Stimulated activated CD4-positive, alpha-beta T cell treated with anti-CD3 and anti-CD28 coated beads, Interleukin-15, amount 100 ng/mL, for 48 hours (primary cell): Measurements from ENCODE around the gene RHBDL1.

Source experiments
- DNase-seq, 2 donors: peaks; one replicate each; pipeline ENCODE4 v3.0.0-alpha.2; 2020; ENCODE audit warnings: low read depth in 2 of 2

The RHBDL1 gene

DNA sequence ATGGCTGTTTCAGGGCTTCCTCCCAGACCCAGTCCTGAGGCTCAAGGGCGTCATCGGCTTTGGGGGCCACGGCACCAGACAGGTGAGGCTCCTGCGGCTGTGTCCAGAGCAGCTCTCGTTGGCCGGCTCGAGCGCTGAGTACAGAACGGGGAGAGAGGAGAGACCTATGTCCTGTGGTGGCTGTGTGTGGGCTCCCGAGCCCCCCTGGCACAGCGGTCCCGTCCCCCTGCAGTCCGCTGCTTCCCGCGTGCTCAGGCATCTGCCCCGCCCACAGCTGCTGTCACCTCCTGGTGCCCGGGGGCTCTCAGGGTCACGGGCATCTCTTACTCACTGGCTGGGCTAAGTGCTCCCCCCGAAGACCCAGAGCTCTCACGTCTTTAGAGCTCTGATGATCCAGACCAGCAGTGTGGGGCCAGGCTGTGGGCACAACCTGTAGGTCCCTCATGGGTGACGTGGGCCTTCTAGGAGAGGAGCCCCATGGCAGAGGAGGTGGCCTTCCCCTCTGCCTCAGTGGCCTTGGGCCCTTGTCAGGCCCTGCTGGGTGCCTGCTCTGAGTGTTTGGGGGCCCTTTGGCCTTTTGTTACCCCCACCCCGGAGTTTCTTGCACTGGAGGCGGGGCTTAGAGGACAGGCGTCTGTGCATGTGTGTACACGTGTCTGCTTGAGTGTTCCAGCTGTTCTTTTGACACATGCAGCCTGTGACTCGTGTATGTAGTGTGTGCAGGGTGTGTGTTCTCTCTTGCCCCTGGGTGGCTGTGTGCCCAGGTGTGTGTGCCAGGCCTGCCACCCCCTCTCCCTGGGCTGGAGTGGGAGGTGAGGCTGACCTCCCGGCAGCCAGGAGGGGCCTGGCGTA lies 22.8 kb upstream of the RHBDL1 start:
- DNase-seq = no peak

DNA sequence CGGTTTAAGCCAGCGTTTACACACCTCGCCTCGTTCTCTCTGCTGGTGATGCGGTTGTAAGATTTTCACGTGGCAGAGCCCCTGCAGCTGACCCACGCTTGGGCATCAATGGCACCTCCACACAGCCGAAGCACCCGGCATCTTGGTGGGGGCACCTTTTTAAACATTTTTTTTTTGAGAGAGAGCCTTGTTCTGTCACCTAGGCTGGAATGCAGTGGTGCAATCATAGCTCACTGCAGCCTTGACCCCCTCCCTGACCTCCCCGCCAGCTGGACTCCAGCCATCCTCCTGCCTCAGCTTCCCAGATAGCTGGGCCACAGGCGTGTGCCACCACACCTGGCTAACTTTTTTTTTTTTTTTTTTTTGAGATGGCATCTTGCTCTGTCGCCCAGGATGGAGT lies 21.4 kb upstream of the RHBDL1 start:
- no peak for DNase-seq

DNA sequence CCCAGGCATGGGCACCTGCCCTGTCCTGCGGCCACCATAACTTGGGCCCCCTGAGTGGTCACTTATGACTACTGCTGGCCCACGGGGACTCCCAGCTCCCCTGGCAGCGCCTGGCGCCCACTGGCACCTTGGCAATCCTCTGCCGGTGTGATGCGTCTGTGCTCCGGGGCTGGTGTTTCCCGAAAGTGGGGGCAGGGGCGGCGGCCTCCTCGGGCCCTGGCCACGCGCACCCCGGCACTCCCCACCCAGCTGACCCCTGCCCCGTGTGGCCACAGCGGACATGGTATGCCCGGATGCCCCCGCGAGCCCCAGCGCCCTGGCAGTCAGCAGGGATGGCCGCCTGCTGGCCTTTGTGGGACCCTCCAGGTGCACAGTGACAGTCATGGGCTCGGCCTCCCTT lies 18.0 kb upstream of the RHBDL1 start:
- no peak for DNase-seq

DNA sequence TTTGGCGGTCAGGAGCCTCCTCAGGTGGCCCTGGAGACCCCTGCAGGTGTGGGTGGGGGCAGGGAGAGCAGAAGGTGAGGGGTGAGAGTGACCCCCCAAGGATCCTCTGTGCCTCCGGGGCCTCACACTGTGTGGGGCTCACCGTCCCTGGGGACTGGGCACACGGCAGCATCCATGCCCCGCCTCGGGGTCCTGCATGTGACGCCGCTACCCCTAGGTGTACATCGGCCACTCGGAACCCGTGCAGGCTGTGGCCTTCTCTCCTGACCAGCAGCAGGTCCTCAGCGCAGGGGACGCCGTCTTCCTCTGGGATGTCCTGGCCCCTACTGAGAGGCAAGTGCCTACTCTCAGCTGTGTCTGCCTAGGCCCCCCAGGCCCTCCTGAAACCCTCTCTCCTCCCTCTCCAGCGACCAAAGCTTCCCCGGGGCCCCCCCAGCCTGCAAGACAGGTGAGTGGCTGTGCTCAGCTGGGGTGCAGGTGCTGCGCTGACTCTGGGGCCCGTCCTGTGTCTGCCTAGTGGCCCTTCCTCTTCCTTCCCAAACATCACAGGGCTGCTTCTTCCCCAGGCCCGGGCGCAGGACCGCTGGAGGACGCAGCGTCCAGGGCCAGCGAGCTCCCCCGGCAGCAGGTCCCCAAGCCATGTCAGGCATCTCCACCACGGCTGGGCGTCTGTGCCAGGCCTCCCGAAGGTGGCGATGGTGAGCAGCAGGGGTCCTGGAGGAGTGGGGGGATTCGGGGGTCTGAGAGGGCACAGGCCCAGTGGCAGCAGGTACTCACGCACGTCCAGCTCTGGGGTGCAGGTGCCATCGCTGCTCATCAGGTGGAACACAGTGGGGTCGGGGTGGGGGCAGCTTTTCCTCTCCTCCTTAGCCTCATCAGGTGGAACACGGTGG lies 16.5 kb upstream of the RHBDL1 start:
- DNase-seq = no peak

DNA sequence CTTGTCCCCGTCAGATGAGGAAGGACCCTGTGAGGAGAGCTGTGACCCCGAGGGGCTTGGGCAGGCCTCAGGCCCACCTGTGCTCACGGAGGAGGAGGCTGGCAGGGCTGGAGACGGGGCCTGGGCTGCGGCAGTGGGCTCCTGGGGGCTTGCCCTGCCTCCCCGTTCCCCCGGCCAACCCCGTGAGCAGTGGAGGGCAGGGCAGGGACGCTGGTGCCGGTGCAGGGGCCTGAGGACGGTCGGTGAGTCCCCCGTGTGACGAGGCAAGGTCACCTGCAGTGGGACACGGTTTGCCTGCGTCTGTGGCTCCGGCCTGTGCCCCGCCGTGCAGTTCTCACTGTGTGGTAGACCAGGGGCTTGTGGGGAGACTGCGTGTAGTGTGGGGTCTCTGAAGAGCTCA lies 15.9 kb upstream of the RHBDL1 start:
- DNase-seq = no peak

DNA sequence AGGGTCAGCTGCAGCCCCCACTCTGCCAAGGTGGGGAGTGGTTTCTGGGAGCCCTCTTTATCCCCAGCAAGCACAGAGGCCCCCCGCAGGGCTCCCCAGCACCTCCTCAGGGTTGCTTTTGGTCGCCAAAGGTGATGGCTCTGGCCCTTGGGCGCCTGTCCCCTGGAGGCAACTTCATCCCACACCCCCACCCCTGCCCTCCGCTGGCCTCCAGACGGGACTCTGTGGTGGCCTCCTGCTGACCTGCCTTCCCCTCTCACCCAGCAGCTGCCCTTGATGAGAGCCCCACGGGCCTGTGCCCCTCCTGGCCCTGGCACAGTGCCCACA lies 15.4 kb upstream of the RHBDL1 start:
- no peak for DNase-seq

DNA sequence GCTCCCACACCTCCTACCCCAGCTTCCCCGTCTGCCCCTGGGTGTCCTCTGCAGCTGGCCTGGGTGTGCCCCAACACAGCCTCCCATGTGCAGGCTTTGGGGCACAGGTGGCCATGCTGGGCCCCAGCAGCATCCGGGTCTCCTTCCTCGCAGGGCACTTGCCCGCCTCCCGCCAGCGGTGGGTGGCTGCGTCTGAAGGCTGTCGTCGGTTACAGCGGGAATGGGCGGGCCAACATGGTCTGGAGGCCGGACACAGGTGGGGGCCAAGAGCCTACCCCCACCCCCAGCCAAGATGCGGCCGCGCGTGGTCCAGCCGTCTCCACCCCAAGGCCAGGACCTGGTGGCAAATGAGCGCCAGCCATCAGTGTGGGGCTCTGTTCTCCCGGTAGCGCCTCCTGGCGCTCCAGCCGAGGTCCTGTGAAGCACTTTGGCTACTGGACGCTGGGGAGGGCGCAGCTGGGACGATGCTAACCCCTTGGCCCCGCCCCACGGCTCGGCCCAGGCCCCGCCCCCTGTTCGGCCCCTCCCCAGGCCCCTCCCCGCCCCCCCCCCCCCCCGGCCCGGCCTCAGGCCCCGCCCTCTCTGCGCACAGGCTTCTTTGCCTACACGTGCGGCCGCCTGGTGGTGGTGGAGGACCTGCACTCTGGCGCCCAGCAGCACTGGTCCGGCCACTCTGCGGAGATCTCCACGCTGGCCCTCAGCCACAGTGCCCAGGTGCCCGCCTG lies 14.8 kb upstream of the RHBDL1 start:
- peak; percentile 57 to 59 for DNase-seq

DNA sequence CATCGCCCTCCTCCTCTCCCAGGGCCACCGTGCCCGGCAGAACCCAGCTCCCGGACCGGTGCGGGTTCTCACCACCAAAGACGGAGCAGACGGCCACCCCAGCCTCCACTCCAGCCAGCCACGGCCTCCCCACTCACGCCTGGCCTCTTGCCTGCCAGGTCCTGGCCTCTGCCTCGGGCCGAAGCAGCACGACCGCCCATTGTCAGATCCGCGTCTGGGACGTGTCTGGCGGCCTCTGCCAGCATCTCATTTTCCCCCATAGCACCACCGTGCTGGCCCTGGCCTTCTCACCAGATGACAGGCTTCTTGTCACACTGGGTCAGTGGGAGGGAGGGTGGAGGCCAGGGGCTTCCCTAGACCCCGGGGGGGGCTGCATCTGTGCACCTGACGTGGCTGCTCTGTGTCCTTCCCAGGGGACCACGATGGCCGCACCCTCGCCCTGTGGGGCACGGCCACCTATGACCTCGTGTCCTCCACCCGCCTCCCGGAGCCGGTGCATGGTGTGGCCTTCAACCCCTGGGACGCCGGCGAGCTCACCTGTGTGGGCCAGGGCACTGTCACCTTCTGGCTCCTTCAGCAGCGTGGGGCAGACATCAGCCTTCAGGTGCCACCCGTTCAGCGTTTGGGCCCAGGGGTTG lies 14.2 kb upstream of the RHBDL1 start:
- DNase-seq = no peak

DNA sequence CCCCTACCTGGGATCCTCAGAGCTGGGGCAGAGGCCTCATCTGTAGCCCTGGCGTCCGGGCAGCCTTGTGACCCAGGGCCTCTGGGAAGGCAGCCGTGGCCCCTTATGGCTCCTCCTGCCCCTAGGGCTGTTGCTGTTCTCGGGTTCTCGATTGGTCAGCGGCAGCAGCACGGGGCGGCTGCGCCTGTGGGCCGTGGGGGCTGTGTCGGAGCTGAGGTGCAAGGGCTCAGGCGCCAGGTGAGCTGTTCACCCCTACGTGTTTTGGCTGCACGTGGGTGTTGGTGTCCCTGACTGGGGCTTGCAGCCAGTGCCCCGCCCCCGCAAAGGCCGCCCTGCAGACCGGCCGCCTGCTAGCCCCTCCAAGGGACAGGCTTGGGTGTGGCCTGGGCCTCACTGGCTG lies 13.4 kb upstream of the RHBDL1 start:
- DNase-seq = no peak

DNA sequence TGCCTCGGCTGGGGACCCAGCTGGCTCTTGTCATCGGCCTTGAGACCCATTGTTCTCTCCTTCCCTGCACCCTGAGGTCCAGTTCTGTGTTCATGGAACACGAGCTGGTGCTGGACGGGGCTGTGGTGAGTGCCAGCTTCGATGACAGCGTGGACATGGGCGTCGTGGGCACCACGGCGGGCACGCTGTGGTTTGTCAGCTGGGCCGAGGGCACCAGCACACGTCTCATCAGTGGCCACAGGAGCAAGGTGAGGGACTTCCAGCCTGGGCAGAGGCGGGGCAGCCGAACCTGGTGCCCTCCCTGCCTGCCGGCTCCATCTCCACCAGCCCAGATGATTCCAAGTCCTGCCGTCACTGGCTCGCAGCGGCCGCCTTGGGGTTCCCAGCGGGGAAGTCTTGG lies 12.9 kb upstream of the RHBDL1 start:
- no peak for DNase-seq

DNA sequence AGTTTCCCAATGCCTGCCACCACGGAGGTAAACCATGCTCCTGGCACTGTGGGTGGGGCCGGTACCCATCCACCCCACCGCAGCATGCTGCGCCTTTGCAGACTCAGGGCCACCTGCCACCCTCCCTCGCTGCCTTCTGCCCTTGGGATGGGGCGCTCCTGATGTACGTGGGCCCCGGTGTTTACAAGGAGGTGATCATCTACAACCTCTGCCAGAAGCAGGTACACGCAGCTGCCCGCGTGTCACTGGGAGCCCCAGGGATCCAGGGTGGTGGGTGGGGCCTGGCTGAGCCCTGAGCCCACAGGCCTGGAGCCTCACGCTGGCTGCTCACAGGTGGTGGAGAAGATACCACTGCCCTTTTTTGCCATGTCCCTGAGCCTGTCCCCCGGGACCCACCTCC lies 8.9 kb upstream of the RHBDL1 start:
- no peak for DNase-seq

DNA sequence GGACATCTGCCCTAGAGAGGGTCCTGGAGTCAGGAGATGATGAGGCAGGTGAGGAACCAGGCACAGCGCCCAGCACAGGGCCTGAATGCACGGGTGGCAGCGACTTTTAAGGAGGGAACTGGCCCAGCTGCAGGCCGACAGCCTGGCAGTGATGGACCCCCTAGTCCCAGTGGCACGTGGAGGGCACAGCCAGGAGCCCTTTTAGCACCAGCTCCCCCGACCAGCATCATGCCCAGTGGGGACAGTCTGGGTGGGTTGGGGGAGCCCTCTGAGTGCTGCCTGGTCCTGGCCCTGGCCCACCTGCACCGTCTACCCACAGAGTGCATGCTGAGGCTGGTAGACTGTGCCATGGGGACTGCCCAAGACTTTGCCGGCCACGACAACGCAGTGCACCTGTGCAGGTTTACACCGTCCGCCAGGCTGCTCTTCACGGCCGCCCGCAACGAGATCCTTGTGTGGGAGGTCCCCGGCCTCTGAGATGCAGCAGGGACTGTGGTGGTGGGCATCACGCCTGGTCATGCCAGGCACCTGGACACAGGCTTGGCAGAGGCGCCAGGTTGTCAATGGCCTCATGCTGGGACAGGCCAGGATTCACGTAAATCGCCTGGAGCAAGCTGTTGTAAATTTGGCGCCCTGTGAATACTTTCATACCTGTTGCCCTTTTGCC lies 8.2 kb upstream of the RHBDL1 start:
- DNase-seq = no peak

DNA sequence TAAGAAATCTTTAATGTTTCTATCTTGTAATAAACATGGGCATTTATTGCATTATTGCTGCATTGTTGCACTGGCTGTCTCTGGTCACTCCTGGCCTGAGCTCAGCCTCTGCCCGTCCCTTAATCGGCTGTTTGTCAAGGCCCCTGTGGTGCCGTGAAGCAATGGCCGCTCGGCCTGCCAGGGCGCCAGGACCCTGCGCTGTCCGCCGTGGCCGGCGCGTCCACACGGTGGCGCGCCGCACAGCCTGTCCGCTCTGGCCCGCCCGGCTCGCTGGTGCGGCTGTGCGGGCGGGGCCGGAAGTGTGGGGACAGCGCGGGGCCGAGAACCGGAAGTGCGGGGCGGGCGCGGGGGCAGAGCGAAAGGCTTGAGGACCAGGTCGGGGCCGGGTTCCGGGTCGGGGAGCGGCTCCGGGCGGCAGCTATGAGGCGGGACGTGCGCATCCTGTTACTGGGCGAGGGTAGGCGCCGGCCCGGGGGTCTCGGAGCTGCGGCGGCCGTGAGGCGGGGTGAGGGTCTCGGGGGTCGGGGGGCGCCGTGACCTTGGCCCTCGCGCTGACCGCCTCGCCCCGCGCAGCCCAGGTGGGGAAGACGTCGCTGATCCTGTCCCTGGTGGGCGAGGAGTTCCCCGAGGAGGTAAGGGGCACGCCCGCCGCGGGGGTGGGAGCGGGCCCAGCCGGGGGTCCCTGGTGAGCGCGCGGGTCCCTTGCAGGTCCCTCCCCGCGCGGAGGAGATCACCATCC lies 7.5 kb upstream of the RHBDL1 start, which contains the start of gene RHOT2:
RHOT2 (plus strand) TSS at position 353 of the 739 bp plus-strand sequence; CDS start at position 421, 68 bp downstream.
- DNase-seq = peak; percentile 86 to 92

DNA sequence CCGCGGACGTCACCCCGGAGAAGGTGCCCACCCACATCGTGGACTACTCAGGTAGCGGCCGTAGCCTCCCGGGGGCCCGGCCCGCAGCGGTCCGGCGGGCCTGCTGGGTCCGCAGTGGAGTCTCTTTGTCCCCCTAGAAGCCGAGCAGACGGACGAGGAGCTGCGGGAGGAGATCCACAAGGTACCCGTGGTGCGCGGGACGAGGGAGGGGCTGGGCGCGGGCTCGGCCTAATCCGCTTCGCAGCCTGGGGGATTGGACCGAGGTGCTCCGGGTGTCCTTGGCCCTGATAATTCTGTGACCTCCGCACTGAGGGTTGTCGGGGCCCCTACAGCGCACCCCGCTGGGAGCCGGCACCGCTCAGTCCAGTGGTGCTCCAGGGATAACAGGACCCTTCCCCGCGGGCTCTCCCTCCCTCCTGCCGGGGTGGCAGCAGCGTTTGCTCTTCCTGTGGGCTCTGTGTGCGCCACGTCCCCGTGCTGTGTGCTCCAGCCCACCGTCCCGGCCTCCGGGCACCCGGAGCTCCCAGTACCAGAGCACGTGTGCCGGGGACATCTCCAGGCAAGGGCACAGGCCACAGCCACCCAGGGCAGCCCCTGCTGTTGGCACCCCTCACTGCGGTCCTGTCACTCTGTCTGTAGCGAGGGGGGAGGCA lies 6.8 kb upstream of the RHBDL1 start:
- no peak for DNase-seq

DNA sequence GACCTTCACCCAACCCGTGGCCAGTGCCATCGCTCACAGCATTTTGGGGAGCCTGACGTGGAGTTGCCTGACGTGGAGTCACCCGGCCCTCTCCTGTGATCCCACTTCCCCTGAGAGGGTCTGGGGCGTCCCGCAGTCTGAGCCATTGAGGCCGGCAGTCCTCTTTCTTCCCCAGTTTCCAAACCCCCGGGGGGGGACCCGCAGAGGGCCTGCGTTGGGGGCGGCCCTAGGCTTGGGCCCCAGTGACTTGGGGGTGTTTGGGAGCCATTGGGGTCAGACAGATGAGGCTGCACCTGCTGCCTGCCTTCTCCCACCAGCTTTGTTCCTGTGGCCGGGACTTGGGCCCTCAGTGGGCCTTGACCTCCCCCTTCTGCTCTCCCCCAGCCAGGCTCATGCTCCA lies 5.8 kb upstream of the RHBDL1 start:
- no peak for DNase-seq

DNA sequence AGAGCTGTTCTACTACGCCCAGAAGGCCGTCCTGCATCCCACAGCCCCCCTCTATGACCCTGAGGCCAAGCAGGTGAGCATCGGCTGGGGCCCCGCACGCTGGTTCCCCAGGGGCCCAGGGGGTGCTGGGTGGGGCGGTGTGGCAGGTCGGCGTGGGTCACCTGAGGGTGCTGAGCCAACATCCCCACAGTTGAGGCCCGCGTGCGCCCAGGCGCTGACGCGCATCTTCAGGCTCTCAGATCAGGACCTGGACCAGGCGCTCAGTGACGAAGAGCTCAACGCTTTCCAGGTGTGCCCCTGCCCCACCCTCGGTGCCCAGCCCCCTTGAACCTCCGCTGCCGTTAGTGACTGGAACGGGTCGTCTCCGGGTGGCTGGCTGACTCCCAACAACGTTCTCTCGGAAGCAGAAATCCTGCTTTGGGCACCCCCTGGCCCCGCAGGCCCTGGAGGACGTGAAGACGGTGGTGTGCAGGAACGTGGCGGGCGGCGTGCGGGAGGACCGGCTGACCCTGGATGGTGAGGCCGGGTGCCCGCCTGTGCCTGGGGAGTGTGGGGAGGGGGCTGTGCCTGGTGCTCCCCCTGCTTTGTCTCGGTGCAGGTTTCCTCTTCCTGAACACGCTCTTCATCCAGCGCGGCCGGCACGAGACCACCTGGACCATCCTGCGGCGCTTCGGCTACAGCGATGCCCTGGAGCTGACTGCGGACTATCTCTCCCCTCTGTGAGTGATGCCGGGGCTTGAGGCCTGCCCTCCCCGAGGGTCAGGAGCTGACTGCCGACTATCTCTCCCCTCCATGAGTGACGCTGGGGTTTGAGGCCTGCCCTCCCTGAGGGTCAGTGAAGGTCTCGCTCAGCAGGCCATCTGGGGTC lies 4.8 kb upstream of the RHBDL1 start:
- no peak for DNase-seq

DNA sequence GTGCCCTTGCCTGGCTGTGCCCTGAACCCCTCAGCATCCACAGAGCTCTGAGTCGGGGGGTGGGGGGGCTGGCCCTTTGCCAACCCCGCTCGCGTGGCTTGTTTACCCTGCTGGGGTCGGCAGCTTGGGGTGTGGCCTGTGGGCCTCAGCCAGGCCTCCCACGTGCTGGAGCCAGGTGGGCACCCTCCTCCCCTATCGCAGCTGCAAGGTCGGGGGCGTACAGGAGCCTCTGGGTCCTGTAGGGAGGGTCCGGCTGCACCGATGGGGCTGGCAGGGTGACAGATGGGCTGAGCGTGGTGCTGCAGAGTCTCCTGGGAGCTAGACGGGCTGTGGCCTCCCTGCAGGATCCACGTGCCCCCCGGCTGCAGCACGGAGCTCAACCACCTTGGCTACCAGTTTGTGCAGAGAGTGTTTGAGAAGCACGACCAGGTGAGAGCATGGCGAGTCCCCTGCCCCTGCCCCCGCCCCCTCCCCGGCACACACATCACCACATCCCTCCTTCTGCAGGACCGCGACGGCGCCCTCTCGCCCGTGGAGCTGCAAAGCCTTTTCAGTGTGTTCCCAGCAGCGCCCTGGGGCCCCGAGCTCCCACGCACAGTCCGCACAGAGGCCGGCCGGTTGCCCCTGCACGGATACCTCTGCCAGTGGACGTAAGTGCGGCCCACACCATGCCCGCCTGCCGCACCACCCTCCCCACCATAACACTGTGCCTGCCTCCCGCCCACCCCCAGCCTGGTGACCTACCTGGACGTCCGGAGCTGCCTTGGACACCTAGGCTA lies 3.9 kb upstream of the RHBDL1 start:
- DNase-seq = no peak

DNA sequence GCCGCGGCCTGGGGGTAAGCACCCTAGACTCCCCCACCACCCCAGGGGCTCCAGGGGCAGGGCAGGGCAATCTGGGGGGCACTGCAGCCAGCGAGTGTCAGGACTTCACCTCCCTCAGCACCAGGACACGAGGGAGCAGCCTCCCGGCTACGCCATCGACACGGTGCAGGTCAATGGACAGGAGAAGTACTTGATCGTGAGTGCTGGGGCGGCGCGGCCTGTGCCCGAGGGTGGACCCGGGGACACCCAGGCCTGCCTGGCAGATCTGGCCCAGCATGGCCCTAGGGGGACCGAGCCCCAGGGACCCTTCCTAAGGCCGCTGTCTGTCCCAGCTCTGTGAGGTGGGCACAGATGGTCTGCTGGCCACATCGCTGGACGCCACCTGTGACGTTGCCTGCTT lies 3.1 kb upstream of the RHBDL1 start:
- no peak for DNase-seq
